Adrenal gland (tissue), 12 donors: ENCODE measurements around the gene CNDP1. TPM values are rescaled to one million over a fixed set of nuclear protein-coding genes. Genes with fewer than 3 reads are reported as not detected.

Source experiments
- DNase-seq, 7 donors: peaks; one replicate each; pipeline ENCODE4 v3.0.0-alpha.2; 2019 to 2020
- H3K27ac ChIP-seq, 5 donors: fragments of 200-600 bp; sonication (generic) in 4 of 5; 1 replicate in 3 of 5; 2 replicates in 2 of 5; pipeline versions ENCODE4 v1.5.1 to v1.8.0; 2016 to 2020; ENCODE audit warnings: mild to moderate bottlenecking in 1 of 5
- H3K27me3 ChIP-seq: fragments of 200-600 bp; 2 replicates; pipeline ENCODE4 v1.8.0; 2021
- H3K36me3 ChIP-seq, 2 donors: fragments of 200-600 bp; replicated peaks in 1 of 2; 1 replicate in 1 of 2; 2 replicates in 1 of 2; pipeline versions ENCODE4 v1.5.1 to v1.8.0; 2018 to 2022
- H3K4me1 ChIP-seq, 2 donors: fragments of 200-600 bp; replicated peaks in 1 of 2; 1 replicate in 1 of 2; 2 replicates in 1 of 2; pipeline versions ENCODE4 v1.5.1 to v1.8.0; 2018 to 2021
- H3K4me3 ChIP-seq, 4 donors: fragments of 200-600 bp; sonication (generic) in 3 of 4; one replicate each; pipeline ENCODE4 v1.5.1; 2016 to 2018
- H3K9me3 ChIP-seq, 3 donors: fragments of 200-600 bp; sonication (generic) in 1 of 3; replicated peaks in 1 of 3; 1 replicate in 2 of 3; 2 replicates in 1 of 3; pipeline versions ENCODE4 v1.5.1 to v1.8.0; 2016 to 2021
- CTCF ChIP-seq, 6 experiments: fragments of 450-650 bp in 4 of 6; fragments of 200-600 bp in 2 of 6; sonication (generic) in 1 of 6; IDR thresholded peaks; 1 replicate in 5 of 6; 2 replicates in 1 of 6; pipeline versions ENCODE4 v1.5.1 to v1.8.0; 2016 to 2021; ENCODE audit warnings: antibody characterized with exemption in 6 of 6, mild to moderate bottlenecking in 2 of 6, moderate library complexity in 1 of 6
- POLR2A ChIP-seq, 2 donors: fragments of 450-650 bp; IDR thresholded peaks; one replicate each; pipeline ENCODE4 v1.6.1; 2017; ENCODE audit warnings: antibody characterized with exemption in 2 of 2, mild to moderate bottlenecking in 2 of 2, moderate library complexity in 1 of 2
- WGBS, 4 donors: extraction: QIAGEN DNeasy Blood & Tissue Kit in 2 of 4; methylation state at CpG; one replicate each; pipeline versions ENCODE4 v1.1.5 to v1.1.7; 2013 to 2017; 5-methylcytosine and 5-hydroxymethylcytosine counted together
- intact Hi-C, 2 donors: fragments of 100-400 bp; cut with DNase I; formaldehyde crosslinking; loops; one replicate each; pipeline versions ENCODE4 v1.14.1 to v1.15.0; 2022 to 2023
- polyA plus RNA-seq, 3 donors: library from polyadenylated mRNA; stranded (reverse); fragments of 200-250 nt in 2 of 3; fragments of 350-450 nt in 1 of 3; fragmentation: Illumina TruSeq in 1 of 3; extraction: RNeasy Lipid Tissue Mini Kit (QIAGEN cat#74804) in 1 of 3; gene quantifications; one replicate each; pipeline ENCODE4 v1.2.3, GENCODE V29; 2013 to 2014
- total RNA-seq, 9 donors: library from RNA; depleted of rRNA in 4 of 9; stranded (reverse); fragments of >200 nt in 4 of 9; fragments of 120-200 nt in 1 of 9; fragmentation: NEBNext Ultra II Directional in 1 of 9; extraction: Animal tissue kit (Norgen Biotek cat#: 25700) in 1 of 9; gene quantifications; one replicate each; pipeline versions ENCODE4 v1.1.0 to v1.2.4, GENCODE V29; 2013 to 2023
- donor health status: healthy with polysubstance abuse.
- donor health status: Bipolar disorder and iron deficiency.
- donor health status: DM: yes; HTN: yes; CAD: no.
- donor health status: DM: no; HTN: no; CAD: no.
- donor health status: DM: no; HTN: no; CAD: no.
- donor health status: DM: yes; HTN: yes; CAD: no.

Gene CNDP1
- total and polyA plus RNA-seq, 12 donors: 0.16 to 0.27 TPM; not detected in 10

DNA sequence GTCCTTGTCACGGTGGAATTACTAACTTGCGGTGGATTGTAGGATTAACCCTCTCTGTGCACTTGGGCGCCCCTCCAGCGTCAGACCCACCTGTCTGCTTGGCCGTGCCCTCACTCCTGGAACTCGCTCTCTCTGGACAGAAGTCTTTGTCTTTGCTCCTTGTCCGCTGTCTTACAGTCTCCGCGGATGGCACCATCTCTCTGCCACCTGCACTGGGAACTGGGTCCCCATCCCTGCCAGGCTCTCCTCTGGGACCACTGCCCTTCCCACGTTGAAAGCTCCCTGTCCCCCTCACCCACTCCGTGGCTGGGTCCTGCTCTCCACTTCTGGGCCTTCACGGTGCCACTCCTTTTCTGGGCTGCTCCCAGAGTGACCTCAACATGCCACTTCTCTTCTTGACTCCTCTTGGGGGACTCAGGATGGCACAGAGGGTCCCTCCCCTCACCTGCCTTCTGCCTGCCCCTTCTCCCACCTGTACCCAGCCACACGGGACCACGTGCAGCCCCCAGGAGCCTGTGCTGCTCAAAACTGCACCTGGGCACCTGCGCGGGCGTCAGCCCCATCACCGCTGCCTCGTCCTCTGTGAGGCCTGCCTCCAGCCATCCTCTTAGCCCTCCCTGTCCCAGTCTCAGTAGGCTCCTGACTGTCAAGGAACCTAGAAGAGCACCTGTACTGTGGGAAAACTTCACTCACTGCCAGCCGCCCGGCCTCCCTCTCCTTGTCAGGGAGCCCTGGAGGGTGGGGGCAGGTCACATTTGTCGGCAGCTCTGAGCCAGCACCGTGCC, 27.0 kb upstream of the CNDP1 start:
- H3K27ac ChIP-seq: no peak overlapping the region
- intact Hi-C loops: no loop called here
- no peak overlapping the region for H3K4me3 ChIP-seq
- H3K9me3 ChIP-seq: no peaks in the 10 kb centered on the region
- TF ChIP-seq POLR2A (IDR thresholded peaks at IDR 0.05) (no peak), CTCF (IDR thresholded peaks at IDR 0.05) (no peak)
- H3K27me3 ChIP-seq: no peaks in the 10 kb centered on the region
- 85 to 90% (median 90%) methylated on average over 19 to 23 of the region's 23 CpGs for WGBS, 4 donors
- peaks cover 0 to 88% of the 10 kb centered on the region in 2 donors for H3K36me3 ChIP-seq
- DNase-seq: peak in 1 of 7 donors; percentile 43
- H3K4me1 ChIP-seq: no peaks in the 10 kb centered on the region

- Histone ChIP-seq H3K9me3 (no peaks in the 10 kb centered on the region), H3K27me3 (no peaks in the 10 kb centered on the region), H3K4me3 (no peak overlapping the region), H3K4me1 (no peaks in the 10 kb centered on the region), H3K27ac (no peak overlapping the region), H3K36me3 (peaks cover 0 to 89% of the 10 kb centered on the region in 2 donors)
- intact Hi-C loops: no loop called here
- WGBS, 4 donors: 90 to 96% (median 95%) methylated on average over 14 of the region's 14 CpGs
- TF ChIP-seq POLR2A (IDR thresholded peaks at IDR 0.05) (no peak), CTCF (IDR thresholded peaks at IDR 0.05) (no peak)
- peak in 1 of 7 donors; percentile 29 for DNase-seq
These were observed 26.4 kb upstream of the CNDP1 start for GRCh38 chr18:74507927-74508326.

DNA sequence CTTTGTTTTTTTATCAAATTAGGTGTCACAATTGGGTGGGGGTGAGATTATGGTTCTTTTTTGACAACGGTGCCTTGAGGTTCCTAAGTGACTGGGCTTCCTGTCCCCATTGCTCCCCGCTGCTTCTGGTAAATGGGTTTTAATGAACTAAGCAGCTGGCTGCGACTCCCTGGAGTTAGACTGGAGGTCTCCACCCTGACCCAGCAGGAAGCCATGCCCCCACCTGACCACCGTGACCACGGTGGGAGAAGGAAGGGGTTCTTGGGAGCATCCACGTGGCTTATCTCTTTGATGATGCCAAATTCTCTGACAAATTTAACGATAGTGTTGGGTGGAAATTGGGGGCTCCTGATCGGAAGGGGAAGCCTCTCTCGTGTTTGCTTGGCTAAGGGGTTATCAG, 25.9 kb upstream of the CNDP1 start:
- Histone ChIP-seq H3K9me3 (no peaks in the 10 kb centered on the region), H3K4me3 (no peak overlapping the region), H3K27ac (no peak overlapping the region), H3K4me1 (no peaks in the 10 kb centered on the region), H3K27me3 (no peaks in the 10 kb centered on the region), H3K36me3 (peaks cover 0 to 90% of the 10 kb centered on the region in 2 donors)
- TF ChIP-seq CTCF (IDR thresholded peaks at IDR 0.05): no peak
- TF ChIP-seq POLR2A (IDR thresholded peaks at IDR 0.05): no peak
- intact Hi-C loops: no loop called here
- peak in 1 of 7 donors; percentile 23 for DNase-seq
- 84 to 93% (median 90%) methylated on average over 8 to 9 of the region's 9 CpGs for WGBS, 4 donors

DNA sequence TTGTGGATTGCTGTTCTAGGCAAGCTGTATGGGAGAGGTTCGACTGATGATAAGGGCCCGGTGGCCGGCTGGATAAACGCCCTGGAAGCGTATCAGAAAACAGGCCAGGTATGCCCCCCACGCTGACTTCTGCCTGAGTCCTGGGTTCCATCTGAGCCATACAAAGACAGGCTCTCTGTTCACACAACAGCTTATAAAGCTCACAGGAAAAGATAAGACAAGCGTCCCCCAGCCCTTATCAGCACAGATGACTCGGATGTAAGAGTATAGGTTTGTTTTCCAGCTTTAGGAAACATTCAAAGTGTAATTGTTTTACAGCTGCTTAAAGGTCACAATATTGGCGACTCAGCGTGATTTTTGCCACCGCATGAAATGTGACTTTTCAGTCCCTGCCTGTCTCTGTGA, 25.5 kb upstream of the CNDP1 start:
- Histone ChIP-seq H3K27ac (no peak overlapping the region), H3K4me1 (no peaks in the 10 kb centered on the region), H3K36me3 (peaks cover 0 to 91% of the 10 kb centered on the region in 2 donors), H3K4me3 (no peak overlapping the region), H3K27me3 (no peaks in the 10 kb centered on the region), H3K9me3 (no peaks in the 10 kb centered on the region)
- intact Hi-C loops: no loop called here
- DNase-seq: no peak
- WGBS, 4 donors: 87 to 92% (median 90%) methylated on average over 11 of the region's 11 CpGs
- TF ChIP-seq POLR2A (IDR thresholded peaks at IDR 0.05): no peak
- no peak for TF ChIP-seq CTCF (IDR thresholded peaks at IDR 0.05)
